Stimulated activated CD8-positive, alpha-beta memory T cell treated with anti-CD3 and anti-CD28 coated beads, Interleukin-4, amount 100 ng/mL, for 24 hours (primary cell): ENCODE measurements around the gene SLC5A4.
"Not testable (repeated sequence)": the region's sequence is repeated elsewhere in the genome, so short reads cannot be mapped to it uniquely, and the experiment has no call there.

Experiments used
- DNase-seq: peaks from one replicate; pipeline ENCODE4 v3.0.0-alpha.2; 2020; ENCODE audit warnings: low read depth

Gene SLC5A4

DNA sequence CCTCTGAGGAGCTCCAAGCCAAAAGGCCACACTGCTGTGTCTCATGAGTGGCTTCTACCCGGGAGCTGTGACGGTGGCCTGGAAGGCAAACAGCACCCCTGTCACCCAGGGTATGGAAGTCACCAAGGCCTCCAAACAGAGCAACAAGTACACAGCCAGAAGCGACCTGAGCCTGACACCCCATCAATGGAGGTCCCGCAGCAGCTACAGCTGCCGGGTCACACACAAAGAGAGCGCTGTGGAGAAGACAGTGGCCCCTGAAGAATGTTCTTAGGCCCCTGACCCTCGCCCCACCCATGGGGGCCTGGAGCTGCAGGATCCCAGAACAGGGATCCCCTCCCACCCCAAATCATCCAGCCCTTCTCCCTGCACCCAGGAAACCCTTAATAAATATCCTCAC lies 55.2 kb downstream of the SLC5A4 start:
- no peak for DNase-seq

GRCh38 chr22:32199341-32199740 lies 55.8 kb downstream of the SLC5A4 start:
- DNase-seq = no peak

DNA sequence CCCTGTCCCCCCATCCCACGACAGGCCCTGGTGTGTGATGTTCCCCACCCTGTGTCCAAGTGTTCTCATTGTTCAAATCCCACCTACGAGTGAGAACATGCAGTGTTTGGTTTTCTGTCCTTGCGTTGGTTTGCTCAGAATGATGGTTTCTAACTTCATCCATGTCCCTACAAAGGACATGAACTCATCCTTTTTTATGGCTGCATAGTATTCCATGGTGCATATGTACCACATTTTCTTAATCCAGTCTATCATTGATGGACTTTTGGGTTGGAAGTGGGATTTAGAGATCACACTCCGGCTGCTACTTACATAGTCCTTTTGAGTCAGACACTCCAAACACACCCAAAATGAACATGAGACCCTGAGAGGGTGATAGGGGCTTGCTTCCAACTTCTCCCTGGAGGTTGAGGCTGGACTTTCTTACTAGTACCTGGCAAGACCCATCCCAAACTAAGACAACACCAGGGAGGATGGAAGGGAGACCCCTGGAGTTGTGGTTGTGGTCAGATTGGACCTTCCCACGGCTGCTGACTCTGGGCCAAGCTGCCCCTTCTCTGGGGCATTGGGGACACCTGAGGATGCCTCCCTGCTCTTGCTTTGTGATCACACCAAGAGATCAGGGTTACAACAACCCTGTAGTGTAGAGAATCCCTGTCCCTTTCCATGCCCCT lies 57.5 kb downstream of the SLC5A4 start:
- not testable (repeated sequence) for DNase-seq

DNA sequence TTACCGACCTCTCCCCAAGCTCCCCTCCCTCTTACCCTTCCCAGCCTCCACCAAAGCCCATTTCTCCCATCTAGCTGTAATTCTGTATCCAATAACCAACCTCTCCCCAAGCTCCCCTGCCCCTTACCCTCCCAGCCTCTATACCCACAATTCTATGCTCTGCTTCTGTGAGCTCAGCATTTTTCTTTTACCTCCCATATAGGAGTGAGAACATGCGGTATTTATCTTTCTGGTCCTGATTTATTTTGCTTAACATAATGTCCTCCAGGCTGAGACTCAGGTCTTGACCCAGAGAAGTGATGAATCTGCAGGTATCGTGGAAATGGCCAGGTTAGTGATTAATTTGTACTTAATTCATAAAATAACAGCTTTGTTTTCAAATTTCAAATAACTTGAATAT lies 59.2 kb downstream of the SLC5A4 start:
- DNase-seq = not testable (repeated sequence)

GRCh38 chr22:32193346-32193745 lies 61.8 kb downstream of the SLC5A4 start:
- not testable (repeated sequence) for DNase-seq

DNA sequence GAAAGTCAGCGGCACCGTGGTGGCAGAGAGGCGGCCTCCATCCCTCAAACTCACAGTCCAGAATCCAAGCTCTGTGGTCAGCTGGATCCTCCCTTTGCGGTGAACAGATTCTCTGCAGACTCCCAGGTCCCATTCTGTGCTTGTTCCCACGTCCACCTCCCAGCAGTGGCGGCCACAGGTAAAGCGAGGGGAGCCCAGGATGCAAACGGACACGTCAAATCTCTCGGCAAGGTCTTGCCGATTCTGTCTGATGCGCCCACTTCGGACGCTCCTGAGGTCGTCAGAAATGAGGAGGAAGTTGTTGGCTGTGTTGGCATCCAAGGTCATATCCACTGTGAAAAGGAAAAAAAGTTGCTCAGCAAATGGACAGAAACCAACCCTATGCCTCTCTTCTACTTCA lies 64.1 kb downstream of the SLC5A4 start:
- not testable (repeated sequence) for DNase-seq

GRCh38 chr22:32185821-32186220 lies 69.3 kb downstream of the SLC5A4 start:
- DNase-seq = no peak

- DNase-seq = no peak
Measured at GRCh38 chr22:32183625-32184024, 71.5 kb downstream of the SLC5A4 start.

- no peak for DNase-seq
Measured at GRCh38 chr22:32181043-32181442, 74.1 kb downstream of the SLC5A4 start.

- DNase-seq = no peak
Measured at GRCh38 chr22:32177221-32177765, 77.9 kb downstream of the SLC5A4 start.

- no peak for DNase-seq
Measured at GRCh38 chr22:32175683-32176644, 79.2 kb downstream of the SLC5A4 start.

GRCh38 chr22:32175115-32175514 lies 80.0 kb downstream of the SLC5A4 start:
- no peak for DNase-seq
